ENCODE data around the gene DCTPP1. TPM values are rescaled to one million over a fixed set of nuclear protein-coding genes. Genes with fewer than 3 reads are reported as not detected.
A peak's percentile ranks its signal among the peaks of the same experiment; 100 is the strongest.
"Not testable (repeated sequence)": the region's sequence is repeated elsewhere in the genome, so short reads cannot be mapped to it uniquely, and the experiment has no call there.

DCTPP1 gene
- total and polyA plus RNA-seq, 5 donors: 20.9 to 46.2 (median 30.5) TPM

- DNase-seq (no peak), ATAC-seq (no peak)
- no peaks in the 10 kb centered on the region for H3K4me1 ChIP-seq (ENCODE audit: control insufficient read depth, insufficient read depth, low read length)
- no peak overlapping the region for H3K4me3 ChIP-seq (ENCODE audit: low read length)
- intact Hi-C loops (cut with DNase I): no loop called here
- H3K27me3 ChIP-seq (ENCODE audit: control insufficient read depth, insufficient read depth): no peaks in the 10 kb centered on the region
- WGBS: 92% methylated on average over 7 of the region's 7 CpGs
- no peak overlapping the region for H3K27ac ChIP-seq (ENCODE audit: low read length)
- H3K9me3 ChIP-seq (ENCODE audit: control insufficient read depth, low read length): no peaks in the 10 kb centered on the region
These were observed 34.2 kb upstream of the DCTPP1 start for GRCh38 chr16:30464078-30464477.

GRCh38 chr16:30461426-30461825 is 31.6 kb upstream of the DCTPP1 start:
- H3K9me3 ChIP-seq (ENCODE audit: control insufficient read depth, low read length); H3K4me1 ChIP-seq (ENCODE audit: control insufficient read depth, insufficient read depth, low read length); H3K27me3 ChIP-seq (ENCODE audit: control insufficient read depth, insufficient read depth); H3K4me3 ChIP-seq (ENCODE audit: low read length); ATAC-seq; DNase-seq; H3K27ac ChIP-seq (ENCODE audit: low read length); intact Hi-C loops (cut with DNase I): not testable (repeated sequence)
- WGBS: 80% methylated on average over 5 of the region's 5 CpGs

GRCh38 chr16:30459456-30459855 is 29.6 kb upstream of the DCTPP1 start:
- 84% methylated on average over 11 of the region's 11 CpGs for WGBS
- ATAC-seq (no peak), DNase-seq (peak in 1 of 3 donors; percentile 28)
- Histone ChIP-seq H3K27ac (ENCODE audit: low read length) (no peak overlapping the region), H3K4me1 (ENCODE audit: control insufficient read depth, insufficient read depth, low read length) (no peaks in the 10 kb centered on the region), H3K27me3 (ENCODE audit: control insufficient read depth, insufficient read depth) (no peaks in the 10 kb centered on the region), H3K9me3 (ENCODE audit: control insufficient read depth, low read length) (no peaks in the 10 kb centered on the region), H3K4me3 (ENCODE audit: low read length) (no peak overlapping the region)
- intact Hi-C loops (cut with DNase I): no loop called here

GRCh38 chr16:30458561-30459394 is 28.9 kb upstream of the DCTPP1 start:
- no peaks in the 10 kb centered on the region for H3K4me1 ChIP-seq (ENCODE audit: control insufficient read depth, insufficient read depth, low read length)
- H3K4me3 ChIP-seq (ENCODE audit: low read length): no peak overlapping the region
- H3K9me3 ChIP-seq (ENCODE audit: control insufficient read depth, low read length): no peaks in the 10 kb centered on the region
- H3K27me3 ChIP-seq (ENCODE audit: control insufficient read depth, insufficient read depth): no peaks in the 10 kb centered on the region
- DNase-seq: peak in 2 of 3 donors; percentile 65 to 74
- H3K27ac ChIP-seq (ENCODE audit: low read length): no peak overlapping the region
- 73% methylated on average over 22 of the region's 22 CpGs for WGBS
- peak; percentile 56 to 59 for ATAC-seq
- intact Hi-C loops (cut with DNase I): no loop called here

- Histone ChIP-seq H3K4me3 (ENCODE audit: low read length) (no peak overlapping the region), H3K9me3 (ENCODE audit: control insufficient read depth, low read length) (no peaks in the 10 kb centered on the region), H3K4me1 (ENCODE audit: control insufficient read depth, insufficient read depth, low read length) (no peaks in the 10 kb centered on the region), H3K27ac (ENCODE audit: low read length) (no peak overlapping the region), H3K27me3 (ENCODE audit: control insufficient read depth, insufficient read depth) (no peaks in the 10 kb centered on the region)
- 89% methylated on average over 16 of the region's 16 CpGs for WGBS
- ATAC-seq: no peak
- no peak for DNase-seq
- intact Hi-C loops (cut with DNase I): no loop called here
These were observed 28.1 kb upstream of the DCTPP1 start for GRCh38 chr16:30457743-30458560.

- H3K27ac ChIP-seq (ENCODE audit: low read length): no peak overlapping the region
These were observed 27.4 kb upstream of the DCTPP1 start for GRCh38 chr16:30457256-30457655.

GRCh38 chr16:30456302-30456701 is 26.5 kb upstream of the DCTPP1 start:
- Histone ChIP-seq H3K9me3 (ENCODE audit: control insufficient read depth, low read length) (no peaks in the 10 kb centered on the region), H3K27ac (ENCODE audit: low read length) (no peak overlapping the region), H3K4me3 (ENCODE audit: low read length) (no peak overlapping the region), H3K4me1 (ENCODE audit: control insufficient read depth, insufficient read depth, low read length) (no peaks in the 10 kb centered on the region), H3K27me3 (ENCODE audit: control insufficient read depth, insufficient read depth) (no peaks in the 10 kb centered on the region)
- intact Hi-C loops (cut with DNase I): no loop called here
- 87% methylated on average over 1 of the region's 1 CpG for WGBS
- no peak for ATAC-seq
- no peak for DNase-seq

More at GRCh38 chr16:30457256-30457655, 27.4 kb upstream of the DCTPP1 start:
- no peaks in the 10 kb centered on the region for H3K27me3 ChIP-seq (ENCODE audit: control insufficient read depth, insufficient read depth)
- intact Hi-C loops (cut with DNase I): no loop called here
- peak in 1 of 3 donors; percentile 40 for DNase-seq
- no peaks in the 10 kb centered on the region for H3K4me1 ChIP-seq (ENCODE audit: control insufficient read depth, insufficient read depth, low read length)
- ATAC-seq: peak; percentile 66 to 67
- H3K4me3 ChIP-seq (ENCODE audit: low read length): no peak overlapping the region
- no peaks in the 10 kb centered on the region for H3K9me3 ChIP-seq (ENCODE audit: control insufficient read depth, low read length)
- WGBS: 92% methylated on average over 1 of the region's 1 CpG

- H3K27me3 ChIP-seq (ENCODE audit: control insufficient read depth, insufficient read depth); H3K9me3 ChIP-seq (ENCODE audit: control insufficient read depth, low read length); H3K4me1 ChIP-seq (ENCODE audit: control insufficient read depth, insufficient read depth, low read length); H3K27ac ChIP-seq (ENCODE audit: low read length); intact Hi-C loops (cut with DNase I); DNase-seq; H3K4me3 ChIP-seq (ENCODE audit: low read length); ATAC-seq: not testable (repeated sequence)
- 66% methylated on average over 20 of the region's 20 CpGs for WGBS
These were observed 23.1 kb upstream of the DCTPP1 start for GRCh38 chr16:30452709-30453580.

GRCh38 chr16:30449116-30449435 is 19.2 kb upstream of the DCTPP1 start:
- Histone ChIP-seq H3K27me3 (ENCODE audit: control insufficient read depth, insufficient read depth) (no peaks in the 10 kb centered on the region), H3K4me1 (ENCODE audit: control insufficient read depth, insufficient read depth, low read length) (peaks cover 2% of the 10 kb centered on the region), H3K9me3 (ENCODE audit: control insufficient read depth, low read length) (no peaks in the 10 kb centered on the region), H3K27ac (ENCODE audit: low read length) (no peak overlapping the region), H3K4me3 (ENCODE audit: low read length) (no peak overlapping the region)
- DNase-seq (no peak), ATAC-seq (no peak)
- 93% methylated on average over 3 of the region's 3 CpGs for WGBS
- intact Hi-C loops (cut with DNase I): loop anchor here (10.0 kb wide), 4 partner anchors 76 to 166 kb away; partner anchors contain the start of genes ZNF689 (in 1 of the 4), ZNF747 (in 1 of the 4) and ZNF768 (in 1 of the 4)

- 83% methylated on average over 12 of the region's 12 CpGs for WGBS
- intact Hi-C loops (cut with DNase I): loop anchor here (10.0 kb wide), 4 partner anchors 77 to 167 kb away; partner anchors contain the start of genes ZNF689 (in 1 of the 4), ZNF747 (in 1 of the 4) and ZNF768 (in 1 of the 4)
- H3K27me3 ChIP-seq (ENCODE audit: control insufficient read depth, insufficient read depth): no peaks in the 10 kb centered on the region
- no peak for ATAC-seq
- H3K4me3 ChIP-seq (ENCODE audit: low read length): no peak overlapping the region
- peaks cover 2% of the 10 kb centered on the region for H3K4me1 ChIP-seq (ENCODE audit: control insufficient read depth, insufficient read depth, low read length)
- H3K9me3 ChIP-seq (ENCODE audit: control insufficient read depth, low read length): no peaks in the 10 kb centered on the region
- no peak overlapping the region for H3K27ac ChIP-seq (ENCODE audit: low read length)
- peak in 1 of 3 donors; percentile 22 for DNase-seq
These were observed 17.8 kb upstream of the DCTPP1 start for GRCh38 chr16:30447512-30448226.
